Panc1 (cell line): ENCODE results near the gene LHB. TPM values are rescaled to one million over a fixed set of nuclear protein-coding genes. Genes with fewer than 3 reads are reported as not detected.
A peak's percentile ranks its signal among the peaks of the same experiment; 100 is the strongest.

ENCODE experiments used
- ATAC-seq: fragments of 200-7000 bp; cut with Tn5 transposase; 2 replicates; pipeline ENCODE4 v1.9.1; 2020; ENCODE audit warnings: mild to moderate bottlenecking, moderate library complexity
- BruUV-seq: library from RNA; stranded (reverse); fragments of 400-500 nt; replicated peaks from 2 replicates; lab custom pipeline; 2021; lab: Mats Ljungman, UMichigan
- CTCF ChIA-PET: fragments of 300-600 bp; sonication (Branson Sonifier 250); formaldehyde crosslinking; loops from one replicate; lab custom pipeline; 2022; ENCODE audit warnings: antibody characterized with exemption; lab: Charles Lee
- POLR2A ChIA-PET: fragments of 300-600 bp; sonication (Branson Sonifier 250); formaldehyde crosslinking; loops from one replicate; lab custom pipeline; 2022; ENCODE audit warnings: antibody characterized with exemption; lab: Charles Lee
- DNase-seq: peaks from one replicate; pipeline ENCODE4 v3.0.0-alpha.2; 2010; ENCODE audit warnings: low read depth, low spot score
- H3K27ac ChIP-seq: 2 replicates; pipeline ENCODE4 v1.5.1; 2011; ENCODE audit warnings: mild to moderate bottlenecking, low read length, inconsistent platforms
- H3K27me3 ChIP-seq: fragments of 200-500 bp; sonication (Bioruptor generic); 2 replicates; pipeline ENCODE4 v1.6.0; 2014; ENCODE audit warnings: low read length, inconsistent platforms; ENCODE audit not compliant: control insufficient read depth, insufficient read depth
- H3K36me3 ChIP-seq: fragments of 200-500 bp; sonication (Bioruptor generic); 2 replicates; pipeline ENCODE4 v1.5.1; 2014; ENCODE audit warnings: inconsistent platforms, mild to moderate bottlenecking, low read length, moderate library complexity; ENCODE audit not compliant: control insufficient read depth, insufficient read depth
- H3K4me1 ChIP-seq: 2 replicates; pipeline ENCODE4 v1.5.1; 2011; ENCODE audit warnings: inconsistent platforms, mild to moderate bottlenecking, low read length, moderate library complexity; ENCODE audit not compliant: control insufficient read depth, insufficient read depth
- H3K4me3 ChIP-seq, 2 experiments: 2 replicates each; pipeline ENCODE4 v1.5.1; 2011 to 2012; ENCODE audit warnings: low read depth in 2 of 2, low read length in 2 of 2, mild to moderate bottlenecking in 2 of 2, inconsistent platforms in 1 of 2, moderate library complexity in 1 of 2
- H3K9me3 ChIP-seq: fragments of 200-500 bp; sonication (Bioruptor generic); 2 replicates; pipeline ENCODE4 v1.5.1; 2014; ENCODE audit warnings: low read depth, mild to moderate bottlenecking, inconsistent platforms, low read length, moderate library complexity; ENCODE audit not compliant: control insufficient read depth, insufficient read depth
- POLR2AphosphoS5 ChIP-seq: IDR thresholded peaks from 2 replicates; pipeline ENCODE4 v1.6.1; 2012; ENCODE audit warnings: mild to moderate bottlenecking, low read depth, low read length, moderate library complexity
- REST ChIP-seq, 2 experiments: IDR thresholded peaks; 2 replicates each; pipeline ENCODE4 v1.6.1; 2011 to 2012; ENCODE audit warnings: low read depth in 2 of 2, control low read depth in 1 of 2, low read length in 1 of 2, mild to moderate bottlenecking in 1 of 2, moderate library complexity in 1 of 2; ENCODE audit not compliant: insufficient read depth in 1 of 2
- SIN3A ChIP-seq: IDR thresholded peaks from 2 replicates; pipeline ENCODE4 v1.6.1; 2012; ENCODE audit warnings: low read depth, mild to moderate bottlenecking, low read length, moderate library complexity, borderline replicate concordance; ENCODE audit not compliant: insufficient read depth
- TCF7L2 ChIP-seq: IDR thresholded peaks from 2 replicates; pipeline ENCODE4 v1.6.1; 2011; ENCODE audit warnings: mild to moderate bottlenecking, low read depth, low read length, inconsistent platforms
- in situ Hi-C: cut with HindIII; loops from 2 replicates; pipeline ENCODE4 v1.10.0; 2016; ENCODE audit warnings: low sequenced_read_pairs, low pct_unique_long_range_greater_than_20kb
- intact Hi-C: fragments of 100-400 bp; cut with micrococcal nuclease; formaldehyde crosslinking; loops from one replicate; pipeline ENCODE4 v1.10.0; 2022; ENCODE audit not compliant: unreplicated experiment
- total RNA-seq: library from RNA; stranded (reverse); gene quantifications from one replicate; pipeline ENCODE4 v1.2.1, GENCODE V29; 2021; ENCODE audit not compliant: unreplicated experiment
- TF ChIP-seq, protein P1 (sequence below): fragments of 450-650 bp; IDR thresholded peaks from 2 replicates; pipeline ENCODE4 v1.5.1; 2017; ENCODE audit warnings: mild to moderate bottlenecking

Gene LHB
- total RNA-seq, 1 experiment from 2014 or later, result 0.39 TPM

- no peak for DNase-seq
- TF ChIP-seq SIN3A (no peak), REST (IDR thresholded peaks at IDR 0.05; ENCODE audit: insufficient read depth in 1 of 2, low read depth in 2 of 2, low read length in 1 of 2) (no peak), TCF7L2 (no peak), POLR2AphosphoS5 (no peak)
- TF ChIP-seq, protein P1, sequence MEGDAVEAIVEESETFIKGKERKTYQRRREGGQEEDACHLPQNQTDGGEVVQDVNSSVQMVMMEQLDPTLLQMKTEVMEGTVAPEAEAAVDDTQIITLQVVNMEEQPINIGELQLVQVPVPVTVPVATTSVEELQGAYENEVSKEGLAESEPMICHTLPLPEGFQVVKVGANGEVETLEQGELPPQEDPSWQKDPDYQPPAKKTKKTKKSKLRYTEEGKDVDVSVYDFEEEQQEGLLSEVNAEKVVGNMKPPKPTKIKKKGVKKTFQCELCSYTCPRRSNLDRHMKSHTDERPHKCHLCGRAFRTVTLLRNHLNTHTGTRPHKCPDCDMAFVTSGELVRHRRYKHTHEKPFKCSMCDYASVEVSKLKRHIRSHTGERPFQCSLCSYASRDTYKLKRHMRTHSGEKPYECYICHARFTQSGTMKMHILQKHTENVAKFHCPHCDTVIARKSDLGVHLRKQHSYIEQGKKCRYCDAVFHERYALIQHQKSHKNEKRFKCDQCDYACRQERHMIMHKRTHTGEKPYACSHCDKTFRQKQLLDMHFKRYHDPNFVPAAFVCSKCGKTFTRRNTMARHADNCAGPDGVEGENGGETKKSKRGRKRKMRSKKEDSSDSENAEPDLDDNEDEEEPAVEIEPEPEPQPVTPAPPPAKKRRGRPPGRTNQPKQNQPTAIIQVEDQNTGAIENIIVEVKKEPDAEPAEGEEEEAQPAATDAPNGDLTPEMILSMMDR, result no peak
- H3K27me3 ChIP-seq, result no peaks in the 10 kb centered on the region
- no peaks in the 10 kb centered on the region for H3K9me3 ChIP-seq
- CTCF ChIA-PET, result no interaction called here
- BruUV-seq, result no TSS peak
- in situ Hi-C loops, result no loop called here
- H3K4me1 ChIP-seq, result no peaks in the 10 kb centered on the region
- intact Hi-C loops, result no loop called here
- H3K36me3 ChIP-seq, result peaks cover 4% of the 10 kb centered on the region; the same call in 1 of the 2 replicates
- POLR2A ChIA-PET, result no interaction called here
- ATAC-seq, result no peak
- no peak overlapping the region for H3K4me3 ChIP-seq
- H3K27ac ChIP-seq, result no peak overlapping the region
These were observed 28.0 kb downstream of the LHB start for GRCh38 chr19:48988860-48989259.

DNA sequence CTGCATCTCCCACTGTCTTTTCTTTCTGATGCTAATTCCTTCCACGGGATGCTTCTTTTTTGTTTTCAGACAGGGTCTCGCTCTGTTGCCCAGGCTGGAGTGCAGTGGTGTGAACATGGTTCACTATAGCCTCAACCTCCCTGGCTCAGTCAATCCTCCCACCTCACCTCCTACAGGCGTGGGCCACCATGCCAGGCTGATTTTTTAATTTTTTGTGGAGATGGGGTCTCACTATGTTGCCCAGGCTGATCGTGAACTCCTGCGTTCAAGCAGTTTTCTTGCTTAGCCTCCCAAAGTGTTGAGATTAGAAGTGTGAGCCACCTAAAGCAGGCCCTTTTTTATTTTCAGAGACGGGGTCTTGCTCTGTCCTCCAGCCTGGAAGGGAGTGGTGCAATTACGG is 28.6 kb downstream of the LHB start:
- CTCF ChIA-PET, result no interaction called here

More for the DNA sequence above, 28.6 kb downstream of the LHB start:
- no peak overlapping the region for H3K27ac ChIP-seq
- no peaks in the 10 kb centered on the region for H3K27me3 ChIP-seq
- no peak overlapping the region for H3K4me3 ChIP-seq
- in situ Hi-C loops (no loop called here), intact Hi-C loops (no loop called here)
- no peaks in the 10 kb centered on the region for H3K9me3 ChIP-seq
- DNase-seq (no peak), ATAC-seq (no peak)
- peaks cover 4% of the 10 kb centered on the region; the same call in 1 of the 2 replicates for H3K36me3 ChIP-seq
- TSS peak; percentile 40 for BruUV-seq
- TF ChIP-seq SIN3A (no peak), REST (IDR thresholded peaks at IDR 0.05; ENCODE audit: insufficient read depth in 1 of 2, low read depth in 2 of 2, low read length in 1 of 2) (no peak)
- no peaks in the 10 kb centered on the region for H3K4me1 ChIP-seq
- POLR2A ChIA-PET, result no interaction called here
